Measurements from ENCODE around the gene LY6G6F. TPM values are rescaled to one million over a fixed set of nuclear protein-coding genes. Genes with fewer than 3 reads are reported as not detected.

LY6G6F gene
- total and polyA plus RNA-seq, 2 of the 13 experiments (the other 11 are each of a cell fraction or from before 2014, with no cell fraction given): not detected

DNA sequence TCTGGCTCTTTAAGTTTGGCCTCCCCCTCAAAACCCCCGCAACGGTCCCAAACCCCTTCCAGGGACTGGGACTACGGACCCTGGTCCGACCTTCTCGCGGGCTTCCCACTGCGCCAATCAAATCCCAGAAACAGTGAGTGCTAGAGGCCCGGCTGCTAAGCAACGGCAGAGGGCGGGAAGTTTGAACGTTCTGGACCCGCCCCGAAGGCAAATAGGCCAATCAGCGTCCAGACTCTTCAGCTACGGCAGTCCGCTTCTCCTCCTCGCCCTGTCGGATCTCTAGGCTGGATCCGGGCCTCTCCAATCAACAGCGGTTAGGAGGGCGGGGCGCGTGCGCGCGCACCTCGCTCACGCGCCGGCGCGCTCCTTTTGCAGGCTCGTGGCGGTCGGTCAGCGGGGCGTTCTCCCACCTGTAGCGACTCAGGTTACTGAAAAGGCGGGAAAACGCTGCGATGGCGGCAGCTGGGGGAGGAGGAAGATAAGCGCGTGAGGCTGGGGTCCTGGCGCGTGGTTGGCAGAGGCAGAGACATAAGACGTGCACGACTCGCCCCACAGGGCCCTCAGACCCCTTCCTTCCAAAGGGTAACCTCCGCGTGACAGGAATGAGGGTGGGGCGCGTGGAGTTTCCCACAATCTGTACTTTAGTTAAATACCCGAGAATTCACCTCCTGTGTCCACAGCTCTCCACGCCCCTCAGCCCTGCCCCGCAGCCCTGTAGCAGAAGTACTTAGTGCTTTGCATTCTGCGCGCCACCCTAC lies 33.2 kb downstream of the LY6G6F start, which contains the start of gene MSH5 (continued):
- TF ChIP-seq ZNF589 (CRISPR knock-in tag; conservative IDR thresholded peaks at IDR 0.05) (peak; percentile 99), SKI (IDR thresholded peaks at IDR 0.05; ENCODE audit: partially characterized antibody) (peak; percentile 9), ATF7 (IDR thresholded peaks at IDR 0.05) (no peak), ATF7 (CRISPR knock-in tag; IDR thresholded peaks at IDR 0.05) (peak; percentile 85; the same call in 1 of the 2 replicates), KMT2B (CRISPR knock-in tag; IDR thresholded peaks at IDR 0.05) (peak; percentile 88), ZNF549 (CRISPR knock-in tag; IDR thresholded peaks at IDR 0.05) (no peak), RBFOX2 (IDR thresholded peaks at IDR 0.05; ENCODE audit: low read depth, low read length) (peak; percentile 96), ZNF331 (CRISPR knock-in tag; IDR thresholded peaks at IDR 0.05) (peak; percentile 84), ZNF30 (CRISPR knock-in tag; IDR thresholded peaks at IDR 0.05) (peak; percentile 99), ZBTB7B (CRISPR knock-in tag; IDR thresholded peaks at IDR 0.05) (peak; percentile 83), RARA (CRISPR knock-in tag; IDR thresholded peaks at IDR 0.05) (peak; percentile 1), ZNF335 (CRISPR knock-in tag; IDR thresholded peaks at IDR 0.05) (peak; percentile 91), TMF1 (CRISPR knock-in tag; IDR thresholded peaks at IDR 0.05; ENCODE audit: low read depth) (peak; percentile 100), SP5 (CRISPR knock-in tag; IDR thresholded peaks at IDR 0.05; ENCODE audit: borderline replicate concordance, low read depth) (peak; percentile 82), CENPT (CRISPR knock-in tag; IDR thresholded peaks at IDR 0.05; ENCODE audit: low read depth) (peak; percentile 94), ZNF547 (CRISPR knock-in tag; IDR thresholded peaks at IDR 0.05) (peak; percentile 99), KLF16 (CRISPR knock-in tag; IDR thresholded peaks at IDR 0.05) (peak; percentile 77 to 79; a peak in 2 of 4 replicates), POLR2AphosphoS2 (IDR thresholded peaks at IDR 0.05; ENCODE audit: low read depth, low read length) (no peak), ZNF44 (CRISPR knock-in tag; IDR thresholded peaks at IDR 0.05) (peak; percentile 90), KLF9 (CRISPR knock-in tag; IDR thresholded peaks at IDR 0.05; ENCODE audit: low read depth) (no peak), ZZZ3 (CRISPR knock-in tag; IDR thresholded peaks at IDR 0.05; ENCODE audit: borderline replicate concordance) (peak; percentile 95), AKAP8 (CRISPR knock-in tag; IDR thresholded peaks at IDR 0.05) (peak; percentile 76; the same call in 1 of the 2 replicates), USF2 (IDR thresholded peaks at IDR 0.05; ENCODE audit: low read depth, low read length) (no peak), USF2 (CRISPR knock-in tag; IDR thresholded peaks at IDR 0.05; ENCODE audit: borderline replicate concordance) (no peak; the same call in 1 of the 2 replicates), MAFK (conservative IDR thresholded peaks at IDR 0.05 in 1 of 2, IDR thresholded peaks at IDR 0.05 in 1 of 2; ENCODE audit: low read length in 2 of 2) (no peak), WIZ (CRISPR knock-in tag; IDR thresholded peaks at IDR 0.05) (peak; percentile 84; the same call in 1 of the 2 replicates), SNAPC2 (CRISPR knock-in tag; IDR thresholded peaks at IDR 0.05) (peak; percentile 98)
- TF ChIP-seq, protein P1, sequence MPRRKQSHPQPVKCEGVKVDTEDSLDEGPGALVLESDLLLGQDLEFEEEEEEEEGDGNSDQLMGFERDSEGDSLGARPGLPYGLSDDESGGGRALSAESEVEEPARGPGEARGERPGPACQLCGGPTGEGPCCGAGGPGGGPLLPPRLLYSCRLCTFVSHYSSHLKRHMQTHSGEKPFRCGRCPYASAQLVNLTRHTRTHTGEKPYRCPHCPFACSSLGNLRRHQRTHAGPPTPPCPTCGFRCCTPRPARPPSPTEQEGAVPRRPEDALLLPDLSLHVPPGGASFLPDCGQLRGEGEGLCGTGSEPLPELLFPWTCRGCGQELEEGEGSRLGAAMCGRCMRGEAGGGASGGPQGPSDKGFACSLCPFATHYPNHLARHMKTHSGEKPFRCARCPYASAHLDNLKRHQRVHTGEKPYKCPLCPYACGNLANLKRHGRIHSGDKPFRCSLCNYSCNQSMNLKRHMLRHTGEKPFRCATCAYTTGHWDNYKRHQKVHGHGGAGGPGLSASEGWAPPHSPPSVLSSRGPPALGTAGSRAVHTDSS (CRISPR knock-in tag; conservative IDR thresholded peaks at IDR 0.05): no peak
- TF ChIP-seq, protein P2, sequence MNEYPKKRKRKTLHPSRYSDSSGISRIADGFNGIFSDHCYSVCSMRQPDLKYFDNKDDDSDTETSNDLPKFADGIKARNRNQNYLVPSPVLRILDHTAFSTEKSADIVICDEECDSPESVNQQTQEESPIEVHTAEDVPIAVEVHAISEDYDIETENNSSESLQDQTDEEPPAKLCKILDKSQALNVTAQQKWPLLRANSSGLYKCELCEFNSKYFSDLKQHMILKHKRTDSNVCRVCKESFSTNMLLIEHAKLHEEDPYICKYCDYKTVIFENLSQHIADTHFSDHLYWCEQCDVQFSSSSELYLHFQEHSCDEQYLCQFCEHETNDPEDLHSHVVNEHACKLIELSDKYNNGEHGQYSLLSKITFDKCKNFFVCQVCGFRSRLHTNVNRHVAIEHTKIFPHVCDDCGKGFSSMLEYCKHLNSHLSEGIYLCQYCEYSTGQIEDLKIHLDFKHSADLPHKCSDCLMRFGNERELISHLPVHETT (CRISPR knock-in tag; conservative IDR thresholded peaks at IDR 0.05): peak; percentile 87
